Measurements from ENCODE around the gene LIN37.

The LIN37 gene

DNA sequence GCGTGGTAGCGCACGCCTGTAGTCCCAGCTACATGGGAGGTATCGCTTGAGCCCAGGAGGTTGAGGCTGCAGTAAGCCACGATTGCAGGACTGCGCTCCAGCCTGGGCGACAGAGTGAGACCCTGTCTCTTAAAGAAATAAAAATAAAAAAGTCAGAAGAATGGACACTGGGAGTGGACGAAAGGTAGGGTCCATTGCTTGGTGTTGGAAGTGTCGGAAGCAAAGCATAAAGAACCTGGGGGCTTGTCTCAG lies 26.6 kb downstream of the LIN37 start:
- no peak for DNase-seq (ENCODE audit: low read depth)

- DNase-seq (ENCODE audit: low read depth), result peak; percentile 91
These were observed 27.1 kb downstream of the LIN37 start, which contains the start of gene ARHGAP33 for GRCh38 chr19:35775298-35776101. Gene ARHGAP33 (plus strand): TSS chr19:35775564. CDS start chr19:35775659, 95 bp downstream.

DNA sequence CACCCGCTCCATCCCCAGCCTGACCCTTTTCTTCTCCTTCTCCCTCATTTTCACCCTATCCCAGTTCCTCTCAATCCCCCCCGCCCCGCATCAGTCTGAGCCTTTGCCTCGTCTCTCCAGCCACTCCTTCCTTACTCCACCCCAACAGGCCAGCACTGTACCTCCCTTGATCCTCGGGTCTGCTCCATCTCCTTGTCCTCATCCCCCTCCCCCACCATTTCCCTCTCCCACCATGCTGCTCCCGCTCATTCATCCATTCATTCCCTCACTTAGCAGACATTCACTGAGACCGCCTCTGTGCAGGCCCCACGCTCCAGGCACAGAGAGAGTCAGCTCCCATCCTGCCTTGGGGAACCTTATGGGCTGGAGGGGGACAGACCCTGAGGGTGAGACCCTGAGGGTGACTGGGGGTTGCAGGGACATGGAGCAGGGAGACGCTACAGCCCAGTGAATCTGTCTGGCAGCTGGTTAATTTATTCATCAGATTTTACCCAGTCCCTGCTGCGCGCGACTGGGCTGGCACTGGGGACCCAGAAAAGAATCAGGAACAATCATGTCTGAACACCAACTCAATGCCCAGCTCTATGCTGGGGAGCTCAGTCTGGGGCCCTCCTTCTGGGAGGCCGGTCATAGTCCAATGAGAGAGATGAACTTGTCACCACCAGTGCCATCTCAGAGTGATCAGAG lies 27.9 kb downstream of the LIN37 start:
- DNase-seq (ENCODE audit: low read depth), result no peak

DNA sequence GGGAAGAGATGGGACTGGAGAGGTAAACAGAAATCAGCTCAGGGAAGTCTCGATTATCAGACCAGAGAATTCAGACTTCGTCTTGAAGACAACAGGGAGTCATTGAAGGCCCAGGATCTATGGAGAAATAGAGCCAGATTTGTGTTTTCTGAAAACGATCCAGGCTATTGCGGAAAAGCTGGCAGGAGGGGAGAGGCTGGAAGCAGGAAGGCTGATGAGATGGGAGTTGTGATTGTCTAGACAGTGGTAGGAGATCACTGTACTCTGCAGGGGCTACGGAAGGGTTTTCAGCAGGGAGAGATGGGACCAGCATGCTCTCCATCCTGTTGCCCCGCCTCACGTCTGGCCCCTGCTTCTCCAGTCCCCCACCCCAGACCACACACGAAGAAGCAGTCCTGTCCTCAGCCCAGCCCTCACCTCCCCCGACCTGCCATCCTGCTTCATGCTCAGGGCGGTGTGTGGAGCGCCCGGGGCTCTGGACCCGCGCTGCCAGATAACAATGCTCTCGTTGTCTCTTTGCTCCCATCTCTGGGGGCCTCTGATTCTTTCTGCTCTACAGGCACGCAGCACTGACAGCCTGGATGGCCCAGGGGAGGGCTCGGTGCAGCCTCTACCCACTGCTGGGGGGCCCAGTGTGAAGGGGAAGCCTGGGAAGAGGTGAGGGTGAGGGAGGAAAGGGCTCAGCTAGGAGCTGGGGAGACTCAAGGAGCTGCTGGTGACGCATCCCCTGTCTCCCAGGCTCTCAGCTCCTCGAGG lies 28.9 kb downstream of the LIN37 start:
- no peak for DNase-seq (ENCODE audit: low read depth)

- no peak for DNase-seq (ENCODE audit: low read depth)
These were observed 29.6 kb downstream of the LIN37 start for GRCh38 chr19:35777961-35778360.

DNA sequence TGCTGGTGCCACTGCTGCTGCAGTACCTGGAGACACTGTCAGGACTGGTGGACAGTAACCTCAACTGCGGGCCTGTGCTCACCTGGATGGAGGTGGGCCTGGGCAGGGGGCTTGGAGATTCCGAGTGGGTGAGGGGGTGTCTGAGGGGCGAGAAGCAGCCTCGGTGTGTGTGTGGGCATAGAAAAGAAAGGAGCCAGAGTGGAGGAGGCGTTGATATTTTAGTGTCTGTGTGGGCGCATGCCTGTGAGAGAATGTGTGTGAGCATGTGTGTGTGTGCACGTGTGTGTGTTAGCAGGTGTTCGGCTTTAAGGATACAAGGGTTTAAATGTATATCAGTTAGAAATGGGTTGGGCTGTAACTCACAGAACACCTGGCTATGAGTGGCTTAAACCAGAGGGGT lies 30.7 kb downstream of the LIN37 start:
- DNase-seq (ENCODE audit: low read depth), result no peak

- no peak for DNase-seq (ENCODE audit: low read depth)
These were observed 31.7 kb downstream of the LIN37 start for GRCh38 chr19:35780058-35780457.

GRCh38 chr19:35780717-35781116 lies 32.3 kb downstream of the LIN37 start:
- DNase-seq (ENCODE audit: low read depth), result no peak

DNA sequence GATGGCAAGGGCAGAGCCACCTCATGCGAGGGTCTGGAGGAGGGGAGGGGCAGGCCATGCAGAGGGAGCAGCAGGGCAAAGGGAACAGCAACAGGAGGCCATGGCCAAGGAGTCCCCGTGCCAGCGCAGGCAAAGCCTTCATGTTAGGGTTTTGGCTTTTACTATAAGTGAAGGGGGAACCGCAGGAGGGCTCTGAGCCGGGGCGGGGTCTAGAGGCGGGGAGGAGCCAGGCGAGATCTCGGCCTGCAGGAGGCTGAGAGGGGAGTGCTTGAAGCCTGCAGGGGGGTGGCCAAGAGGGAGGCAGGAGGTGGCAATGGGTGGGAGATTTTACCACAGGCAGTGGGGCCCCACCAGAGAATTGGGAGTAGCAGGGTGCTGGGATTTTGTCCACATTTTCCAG lies 33.3 kb downstream of the LIN37 start:
- no peak for DNase-seq (ENCODE audit: low read depth)

DNA sequence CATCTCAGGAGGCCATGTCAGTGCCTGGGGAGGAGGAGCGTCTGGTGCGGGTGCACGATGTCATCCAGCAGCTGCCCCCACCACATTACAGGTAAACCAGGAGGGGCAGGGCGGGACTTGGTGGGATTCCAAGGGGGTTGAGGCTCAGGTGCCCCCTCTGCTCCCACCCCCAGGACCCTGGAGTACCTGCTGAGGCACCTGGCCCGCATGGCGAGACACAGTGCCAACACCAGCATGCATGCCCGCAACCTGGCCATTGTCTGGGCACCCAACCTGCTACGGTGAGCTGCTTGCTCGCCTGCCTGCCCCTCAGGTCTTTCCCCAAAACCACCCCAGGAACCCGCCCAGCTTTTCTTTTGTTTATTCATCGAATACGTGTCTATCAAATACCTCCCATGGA lies 34.2 kb downstream of the LIN37 start:
- no peak for DNase-seq (ENCODE audit: low read depth)

GRCh38 chr19:35783469-35784434 lies 35.4 kb downstream of the LIN37 start:
- no peak for DNase-seq (ENCODE audit: low read depth)

GRCh38 chr19:35784503-35785338 lies 36.3 kb downstream of the LIN37 start:
- no peak for DNase-seq (ENCODE audit: low read depth)

- no peak for DNase-seq (ENCODE audit: low read depth)
These were observed 36.9 kb downstream of the LIN37 start for GRCh38 chr19:35785339-35785627.

- DNase-seq (ENCODE audit: low read depth), result no peak
These were observed 38.2 kb downstream of the LIN37 start for GRCh38 chr19:35786299-35787160.

- no peak for DNase-seq (ENCODE audit: low read depth)
These were observed 38.9 kb downstream of the LIN37 start for GRCh38 chr19:35787227-35787799.

DNA sequence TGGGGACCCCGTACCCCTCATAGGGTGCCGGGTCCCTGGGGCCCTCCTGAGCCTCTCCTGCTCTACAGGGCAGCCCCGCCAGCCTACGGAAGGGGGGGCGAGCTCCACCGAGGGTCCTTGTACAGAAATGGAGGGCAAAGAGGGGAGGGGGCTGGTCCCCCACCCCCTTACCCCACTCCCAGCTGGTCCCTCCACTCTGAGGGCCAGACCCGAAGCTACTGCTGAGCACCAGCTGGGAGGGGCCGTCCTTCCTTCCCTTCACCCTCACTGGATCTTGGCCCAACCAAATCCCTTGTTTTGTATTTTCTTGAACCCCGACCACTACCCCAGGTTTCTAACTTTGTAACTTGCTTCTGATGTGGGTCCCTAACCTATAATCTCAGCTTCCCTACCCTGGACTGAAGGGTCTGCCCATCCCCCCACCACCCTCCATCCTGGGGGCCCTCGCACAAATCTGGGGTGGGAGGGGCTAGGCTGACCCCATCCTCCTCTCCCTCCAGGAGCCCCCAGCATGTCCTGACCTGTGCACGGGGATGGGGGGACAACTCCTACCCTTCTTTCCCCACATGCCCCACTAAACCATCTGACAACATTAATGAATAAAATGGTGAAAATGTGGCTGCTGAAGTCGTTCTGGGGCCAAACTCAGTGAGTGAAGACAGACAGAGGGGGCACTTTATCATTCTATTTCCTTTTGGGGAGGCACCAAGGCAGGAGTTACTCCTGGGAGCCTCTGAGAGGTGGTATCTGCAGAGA lies 40.0 kb downstream of the LIN37 start:
- no peak for DNase-seq (ENCODE audit: low read depth)

GRCh38 chr19:35789195-35789977 lies 41.0 kb downstream of the LIN37 start:
- no peak for DNase-seq (ENCODE audit: low read depth)

Measured in amniotic epithelial cell (primary cell).